Mesothelial cell of epicardium (in vitro differentiated cells): ENCODE measurements around the gene AFAP1. TPM values are rescaled to one million over a fixed set of nuclear protein-coding genes. Genes with fewer than 3 reads are reported as not detected.

Experiments used
- DNase-seq, 2 experiments: peaks; one replicate each; pipeline ENCODE4 v3.0.0; 2021; ENCODE audit warnings: low spot score in 2 of 2; ENCODE audit not compliant: unreplicated experiment in 2 of 2
- H3K27ac Mint-ChIP-seq: 2 replicates; pipeline ENCODE4 v1.8.0; 2021; ENCODE audit warnings: mixed read lengths
- H3K27me3 Mint-ChIP-seq: 2 replicates; pipeline ENCODE4 v1.8.0; 2021; ENCODE audit warnings: low read depth, mixed read lengths
- H3K36me3 Mint-ChIP-seq: 2 replicates; pipeline ENCODE4 v1.8.0; 2021; ENCODE audit warnings: mixed read lengths
- H3K4me1 Mint-ChIP-seq: 2 replicates; pipeline ENCODE4 v1.8.0; 2021; ENCODE audit warnings: mixed read lengths
- H3K4me3 Mint-ChIP-seq: 2 replicates; pipeline ENCODE4 v1.8.0; 2021; ENCODE audit warnings: mild to moderate bottlenecking, moderate library complexity, mixed read lengths
- H3K9me3 Mint-ChIP-seq: 2 replicates; pipeline ENCODE4 v1.8.0; 2021; ENCODE audit warnings: mixed read lengths
- CTCF ChIP-seq: fragments of 200-600 bp; sonication (generic); IDR thresholded peaks from one replicate; pipeline ENCODE4 v1.5.0; 2021; ENCODE audit warnings: antibody characterized with exemption; ENCODE audit not compliant: unreplicated experiment
- total RNA-seq: library from RNA; stranded (reverse); gene quantifications from 3 replicates; pipeline ENCODE4 v1.2.1, GENCODE V29; 2021

AFAP1 gene
- total RNA-seq, 1 donor from 2014 or later: 82.4 TPM

DNA sequence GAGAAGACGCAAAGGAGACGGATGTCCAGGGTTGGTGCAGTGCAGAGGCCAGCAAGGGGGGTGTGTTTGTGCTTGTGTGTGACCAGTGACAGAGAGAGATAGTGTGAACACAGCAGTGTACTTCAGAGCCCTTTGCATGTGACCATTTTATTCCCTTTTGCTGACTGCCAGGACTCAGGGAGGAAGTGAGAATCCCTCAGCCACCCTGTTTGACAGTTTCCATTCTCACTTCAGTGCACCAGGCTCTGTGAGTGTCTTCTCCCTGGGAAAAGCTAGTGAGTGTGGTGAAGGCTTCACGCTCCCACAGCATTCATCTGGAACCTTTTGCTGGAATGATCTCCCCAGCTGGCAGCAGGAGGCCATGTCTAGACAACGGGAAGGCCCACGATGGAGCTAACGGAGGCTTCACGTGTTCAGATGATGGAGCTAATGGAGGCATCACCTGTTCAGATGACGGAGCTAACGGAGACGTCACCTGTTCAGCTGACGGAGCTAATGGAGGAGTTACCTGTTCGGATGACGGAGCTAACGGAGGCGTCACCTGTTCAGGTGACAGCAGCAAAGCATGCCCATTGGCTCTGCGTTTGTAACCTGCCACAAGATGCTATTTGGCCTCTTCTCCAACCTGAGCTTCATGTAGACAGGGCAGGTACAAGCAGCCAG, 195.4 kb downstream of the AFAP1 start:
- H3K9me3 Mint-ChIP-seq: no peaks in the 10 kb centered on the region

DNA sequence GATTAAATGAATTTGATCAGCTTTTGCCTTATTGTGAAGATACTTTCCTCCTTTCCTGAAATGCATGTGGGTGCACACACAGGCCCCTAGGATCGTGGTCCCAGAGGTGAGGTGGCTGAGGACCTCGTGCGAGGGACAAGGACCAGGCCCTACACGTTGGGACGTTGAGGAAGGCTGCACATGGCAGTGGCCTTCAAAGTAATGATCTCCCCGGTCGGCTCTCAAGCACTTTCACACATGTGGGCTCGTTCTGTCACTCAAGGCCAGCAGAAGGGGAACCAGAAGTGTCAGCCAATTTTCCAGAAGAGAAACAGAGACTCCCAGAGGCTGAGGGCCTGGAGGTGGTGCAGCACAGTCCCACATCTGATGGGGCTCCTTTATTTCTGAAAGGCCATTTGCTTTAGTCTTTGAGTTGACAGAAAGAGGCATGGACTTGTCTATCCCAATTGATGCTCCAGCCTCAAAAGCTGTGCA, 196.8 kb downstream of the AFAP1 start:
- Mint-ChIP-seq H3K27me3 (no peaks in the 10 kb centered on the region), H3K4me1 (no peaks in the 10 kb centered on the region), H3K36me3 (no peaks in the 10 kb centered on the region), H3K4me3 (no peak overlapping the region), H3K9me3 (no peaks in the 10 kb centered on the region), H3K27ac (no peak overlapping the region)
- no peak for TF ChIP-seq CTCF
- DNase-seq: no peak

More for the DNA sequence above, 195.4 kb downstream of the AFAP1 start:
- H3K27ac Mint-ChIP-seq: no peak overlapping the region
- H3K27me3 Mint-ChIP-seq: no peaks in the 10 kb centered on the region
- no peak for TF ChIP-seq CTCF
- no peak for DNase-seq
- H3K4me1 Mint-ChIP-seq: peaks cover 4% of the 10 kb centered on the region
- no peak overlapping the region for H3K4me3 Mint-ChIP-seq
- H3K36me3 Mint-ChIP-seq: no peaks in the 10 kb centered on the region

GRCh38 chr4:7741946-7742806, 197.5 kb downstream of the AFAP1 start:
- Mint-ChIP-seq H3K4me3 (no peak overlapping the region), H3K9me3 (no peaks in the 10 kb centered on the region)

GRCh38 chr4:7740866-7741525, 198.7 kb downstream of the AFAP1 start:
- Mint-ChIP-seq H3K4me1 (no peaks in the 10 kb centered on the region), H3K4me3 (no peak overlapping the region), H3K36me3 (no peaks in the 10 kb centered on the region), H3K27me3 (no peaks in the 10 kb centered on the region), H3K27ac (no peak overlapping the region), H3K9me3 (no peaks in the 10 kb centered on the region)
- no peak for DNase-seq
- TF ChIP-seq CTCF: no peak

More at GRCh38 chr4:7741946-7742806, 197.5 kb downstream of the AFAP1 start:
- Mint-ChIP-seq H3K4me1 (no peaks in the 10 kb centered on the region), H3K27me3 (no peaks in the 10 kb centered on the region), H3K36me3 (no peaks in the 10 kb centered on the region), H3K27ac (no peak overlapping the region)
- DNase-seq: no peak
- no peak for TF ChIP-seq CTCF

DNA sequence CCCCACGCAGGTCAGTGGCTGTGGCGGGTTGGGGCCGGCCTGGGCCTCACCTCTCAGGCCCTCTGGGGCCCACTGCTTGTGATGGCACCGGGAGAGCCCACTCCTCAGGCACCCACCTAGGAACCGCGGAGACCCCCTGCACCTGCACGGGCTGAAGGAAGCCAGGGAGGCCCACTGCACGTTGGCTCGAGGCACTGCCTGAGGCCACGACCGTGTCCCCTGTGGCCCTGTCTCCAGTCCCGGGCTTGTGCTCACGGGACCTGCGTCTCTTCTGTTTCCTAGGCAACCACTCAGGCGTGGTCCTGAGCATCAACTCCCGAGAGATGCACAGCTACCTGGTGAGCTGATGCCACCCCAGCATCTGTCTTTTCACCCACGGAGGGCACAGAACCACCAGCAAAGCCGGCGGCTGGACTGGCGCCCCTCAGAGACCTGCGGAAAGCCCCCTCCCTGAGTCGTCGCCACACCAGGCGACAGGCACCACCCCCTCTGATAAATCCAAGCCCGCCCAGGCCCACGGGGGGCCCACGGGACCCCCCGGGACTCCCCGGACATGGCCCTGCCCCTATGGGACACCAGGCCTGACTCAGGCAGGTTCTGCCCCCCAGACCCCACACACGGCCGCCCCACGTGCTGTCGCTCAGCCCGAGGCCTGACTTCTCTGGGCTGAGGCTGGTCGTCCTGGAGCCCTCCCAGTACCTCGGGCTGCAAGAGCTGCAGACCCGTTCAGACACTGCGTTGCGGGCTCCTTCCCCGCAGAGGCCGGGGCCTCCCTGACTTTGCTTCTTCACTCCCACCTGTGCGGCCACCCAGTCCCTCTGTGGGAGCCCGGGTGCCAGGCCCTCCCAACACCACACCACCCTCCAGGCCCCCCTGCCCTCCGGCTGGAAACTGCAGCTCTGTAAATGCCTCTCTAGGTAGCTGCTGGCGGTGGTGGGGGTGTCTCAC, 199.5 kb downstream of the AFAP1 start:
- Mint-ChIP-seq H3K4me1 (no peaks in the 10 kb centered on the region), H3K27me3 (peaks cover 3% of the 10 kb centered on the region), H3K4me3 (no peak overlapping the region), H3K9me3 (no peaks in the 10 kb centered on the region), H3K27ac (no peak overlapping the region), H3K36me3 (no peaks in the 10 kb centered on the region)
- no peak for DNase-seq
- no peak for TF ChIP-seq CTCF
